GM21576 (cell line): Measurements from ENCODE around the gene GSTM3.
"Not testable (repeated sequence)": the region's sequence is repeated elsewhere in the genome, so short reads cannot be mapped to it uniquely, and the experiment has no call there.

Source experiments
- ATAC-seq: cut with Tn5 transposase; IDR thresholded peaks from one replicate; pipeline ENCODE4 v1.9.1; 2021; ENCODE audit warnings: mild to moderate bottlenecking, moderate library complexity; ENCODE audit not compliant: unreplicated experiment

Gene GSTM3

GRCh38 chr1:109776206-109776835, 35.5 kb upstream of the GSTM3 start:
- no peak for ATAC-seq

DNA sequence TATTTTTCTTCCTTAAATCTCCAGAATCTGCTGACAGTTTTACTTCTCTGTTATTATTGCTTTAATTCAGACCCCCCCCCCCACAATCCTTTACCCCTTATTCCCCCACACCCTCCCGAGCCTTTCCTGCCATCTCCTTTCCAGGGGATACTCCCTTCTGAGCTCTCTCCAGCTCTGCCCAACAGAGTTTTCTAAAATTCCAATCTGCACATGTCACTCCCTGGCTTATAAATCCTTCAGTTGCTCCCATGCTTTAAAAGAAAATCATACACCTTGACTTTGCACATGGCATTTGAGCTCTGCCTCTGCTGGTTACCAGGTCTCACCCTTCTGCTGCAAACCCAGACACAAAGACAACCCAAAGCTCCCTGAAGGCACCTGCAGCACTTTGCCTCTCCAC, 34.6 kb upstream of the GSTM3 start:
- ATAC-seq = no peak

DNA sequence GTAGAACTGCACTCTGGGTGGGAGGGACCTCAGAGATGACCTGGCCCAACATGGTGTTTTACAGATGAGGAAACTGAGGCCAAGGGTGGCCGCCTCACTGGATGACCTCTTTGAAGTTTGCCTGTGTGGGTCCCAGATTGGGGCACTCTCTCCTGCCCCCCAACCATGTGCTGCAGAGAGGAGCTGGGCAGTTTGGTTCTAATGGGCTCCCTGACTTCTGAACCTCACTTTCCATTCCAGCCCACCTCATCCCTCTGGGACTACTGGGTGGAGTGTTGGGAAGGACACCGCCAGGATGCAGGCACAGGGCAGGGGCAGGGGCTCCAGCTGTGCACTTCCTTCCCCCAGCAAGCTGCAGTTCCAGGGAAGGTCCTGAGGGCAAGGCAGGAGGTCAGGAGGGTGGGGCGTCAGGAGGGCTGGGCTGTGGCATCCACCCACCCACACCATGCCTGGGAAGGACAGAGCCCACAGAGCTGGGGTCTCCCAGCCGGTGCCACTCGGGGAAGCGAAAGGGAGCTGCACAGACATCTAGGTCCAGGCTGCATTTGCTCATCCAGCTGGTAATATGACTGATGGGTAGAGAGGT, 33.2 kb upstream of the GSTM3 start:
- no peak for ATAC-seq

DNA sequence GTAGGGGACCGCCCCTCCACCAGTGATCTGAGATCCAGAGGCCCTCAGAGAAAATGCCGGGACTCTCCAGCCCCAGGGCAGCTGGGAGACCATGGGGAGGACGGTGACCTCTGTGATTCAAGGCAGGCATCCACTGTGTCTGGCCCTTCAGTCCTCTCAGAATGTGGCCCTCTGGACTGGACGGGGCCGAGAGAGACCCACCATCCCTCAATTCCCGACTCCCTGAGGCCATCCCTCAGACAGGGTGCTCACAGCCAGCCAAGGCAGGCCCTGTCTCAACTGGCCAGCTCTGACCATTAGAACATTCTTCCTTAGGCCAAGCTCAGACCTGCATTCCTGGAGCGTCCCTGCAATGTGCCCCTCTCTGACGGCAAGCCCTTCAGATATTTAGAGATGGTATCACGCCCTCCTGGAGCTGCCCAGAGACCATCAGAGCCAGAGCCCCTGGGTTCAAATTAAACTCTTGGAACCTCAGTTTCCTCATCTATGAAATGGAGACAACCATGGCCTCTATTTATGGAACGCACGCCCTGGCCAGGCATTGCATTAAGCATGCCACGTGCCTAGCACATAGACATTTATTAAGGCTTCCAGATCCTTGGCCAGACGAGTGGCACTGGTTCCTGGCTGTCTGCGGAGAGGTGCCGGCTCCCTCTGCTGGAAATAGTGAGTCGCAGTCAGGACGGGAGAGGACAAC, 32.5 kb upstream of the GSTM3 start:
- ATAC-seq = peak; percentile 55

- ATAC-seq = no peak
These were observed 31.9 kb upstream of the GSTM3 start for GRCh38 chr1:109772658-109773202.

DNA sequence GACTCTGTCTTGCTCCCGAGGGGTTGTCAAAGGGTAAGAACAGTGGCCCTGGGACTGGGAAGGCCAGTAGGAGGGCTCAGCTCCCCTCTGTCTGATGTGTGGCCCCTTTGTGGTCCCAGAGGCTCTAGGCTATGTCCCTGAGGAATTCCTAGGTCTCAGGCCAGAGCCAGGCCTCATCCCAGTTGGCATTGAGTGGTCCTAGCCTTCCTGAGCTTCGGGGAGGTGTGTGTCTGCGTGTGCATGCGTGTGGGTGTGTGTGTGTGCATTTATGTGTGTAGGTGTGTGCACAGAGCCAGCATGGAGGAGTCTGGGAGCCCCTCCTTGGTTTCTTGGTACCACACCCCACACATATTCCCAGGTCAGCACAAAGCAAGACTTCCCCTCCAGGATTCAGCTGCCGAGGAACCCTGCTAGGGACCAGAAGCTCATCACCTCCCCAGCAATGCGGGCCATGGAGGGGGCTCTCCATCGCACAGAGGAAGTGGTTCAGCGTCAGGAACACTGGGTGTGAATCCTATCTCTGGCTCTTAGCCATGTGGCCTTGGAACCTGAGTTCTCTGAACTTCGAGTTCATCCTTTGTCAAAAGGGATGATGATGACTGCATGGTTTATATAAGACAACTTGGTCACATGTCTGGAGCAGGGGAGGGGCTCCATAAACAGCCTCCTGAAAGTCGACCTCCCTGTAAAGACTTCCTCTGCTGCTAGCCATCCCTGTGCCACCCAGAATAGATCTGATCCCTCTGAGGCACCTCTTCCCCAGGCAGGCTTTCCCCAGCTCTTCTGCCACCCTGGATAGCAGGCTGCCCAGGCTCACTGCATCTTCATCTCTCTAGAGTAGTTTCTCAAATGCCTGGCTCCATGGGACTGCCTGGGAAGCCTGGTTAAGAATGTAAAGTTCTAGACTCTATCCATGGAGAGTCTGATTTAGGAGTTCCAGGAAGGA, 31.1 kb upstream of the GSTM3 start:
- no peak for ATAC-seq

GRCh38 chr1:109770331-109771095, 29.7 kb upstream of the GSTM3 start:
- ATAC-seq = no peak

- no peak for ATAC-seq
These were observed 28.7 kb upstream of the GSTM3 start for GRCh38 chr1:109769330-109770078.

GRCh38 chr1:109768820-109769219, 28.0 kb upstream of the GSTM3 start:
- ATAC-seq = no peak

DNA sequence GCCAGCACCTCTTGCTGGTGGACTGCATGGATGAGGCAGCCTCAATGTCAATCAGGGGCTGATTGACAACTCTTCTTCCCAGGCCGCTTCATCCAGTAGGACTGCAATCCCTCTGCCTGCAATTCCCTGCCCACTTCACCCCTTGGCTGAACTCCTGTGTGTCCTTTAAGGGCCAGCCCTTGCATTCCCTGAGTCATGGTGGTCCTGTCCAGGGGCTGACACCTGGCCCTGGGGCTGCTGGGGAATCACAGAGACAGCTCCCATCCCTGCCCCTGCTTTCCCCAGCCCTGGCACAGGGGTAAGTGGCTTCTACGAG, 27.5 kb upstream of the GSTM3 start:
- no peak for ATAC-seq

DNA sequence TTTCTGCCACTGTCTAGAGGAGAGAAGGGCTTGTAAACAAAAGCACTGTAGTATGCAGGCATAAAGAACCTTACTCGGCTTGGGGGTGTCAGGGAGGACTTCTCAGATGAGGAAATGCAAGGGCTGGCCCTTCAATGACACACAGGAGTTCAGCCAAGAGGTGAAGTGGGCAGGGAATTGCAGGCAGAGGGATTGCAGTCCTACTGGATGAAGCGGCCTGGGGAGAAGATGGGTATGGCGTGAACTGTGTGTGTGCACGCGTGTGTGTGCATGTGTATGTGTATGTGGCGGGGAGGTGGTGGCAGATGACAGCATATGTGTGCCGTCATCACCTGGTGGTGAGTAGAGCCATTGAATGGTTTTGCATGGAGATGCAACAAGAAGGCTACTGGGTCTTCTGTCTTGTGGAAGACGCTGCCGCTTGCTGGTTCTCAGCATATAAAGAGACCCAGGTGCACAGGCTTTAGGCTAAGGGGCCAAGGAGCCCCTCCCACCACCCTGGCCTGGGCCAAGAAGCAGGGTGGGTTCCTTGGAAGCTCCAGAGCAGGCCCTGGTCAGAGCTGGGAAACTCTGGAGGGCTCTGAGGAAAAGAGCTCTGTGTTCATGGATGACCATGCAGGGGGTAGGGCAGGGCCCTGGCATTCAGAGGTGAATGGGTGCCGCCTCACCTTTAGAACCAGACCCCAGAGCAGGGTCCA, 26.9 kb upstream of the GSTM3 start:
- no peak for ATAC-seq

- ATAC-seq = not testable (repeated sequence)
These were observed 26.3 kb upstream of the GSTM3 start for GRCh38 chr1:109766991-109767636.

DNA sequence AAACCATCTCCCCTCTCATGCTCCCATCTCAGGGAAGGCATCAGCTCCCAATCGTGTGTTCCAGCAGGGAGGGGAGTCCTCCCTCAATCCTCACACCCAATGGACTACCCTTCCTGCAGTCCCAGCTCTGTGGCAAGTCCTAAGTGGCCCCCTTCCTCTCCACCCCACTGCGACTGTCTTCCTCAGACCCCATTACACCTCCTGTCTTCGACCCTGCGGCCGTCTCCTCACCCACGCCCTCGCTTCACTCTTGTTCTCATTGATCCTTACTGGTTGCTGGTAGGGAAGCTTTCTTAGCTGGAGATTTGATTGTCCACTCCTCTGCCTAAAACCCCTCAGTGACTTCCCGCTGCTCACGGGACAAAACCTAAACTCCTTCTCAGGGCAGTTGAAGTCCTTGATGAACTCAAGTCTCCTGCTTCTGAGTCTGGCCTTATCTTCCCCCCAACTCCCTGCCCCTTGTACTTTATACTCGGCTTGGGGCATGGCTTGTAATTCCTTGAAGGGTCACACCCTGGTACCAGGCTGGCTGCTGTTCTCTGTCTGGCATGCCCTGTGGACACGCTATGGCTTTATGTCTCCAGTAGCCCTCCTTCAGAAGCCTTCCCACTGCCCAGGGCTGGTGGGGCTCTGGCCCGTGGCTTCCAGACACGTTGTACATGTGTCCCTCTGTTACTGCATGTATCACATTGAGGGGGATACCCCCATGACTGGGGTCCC, 25.2 kb upstream of the GSTM3 start:
- no peak for ATAC-seq

DNA sequence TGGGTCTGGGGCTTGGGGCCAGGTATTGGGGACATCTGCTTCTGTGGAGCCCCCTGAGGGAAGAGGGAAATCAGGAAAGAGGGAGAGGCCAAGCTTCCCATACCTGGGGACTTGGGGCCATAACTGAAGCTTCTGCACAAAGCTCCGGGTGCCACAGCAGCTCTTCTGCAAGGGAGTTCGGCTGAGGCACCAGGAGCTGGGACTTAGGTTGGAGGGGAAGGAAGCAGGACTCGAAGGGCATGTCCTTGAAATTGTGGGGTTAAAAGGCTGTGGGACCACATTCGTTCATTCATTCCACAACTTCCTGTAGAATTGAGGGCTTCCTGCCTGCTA, 24.6 kb upstream of the GSTM3 start:
- no peak for ATAC-seq

- no peak for ATAC-seq
These were observed 24.0 kb upstream of the GSTM3 start for GRCh38 chr1:109764561-109765482.

DNA sequence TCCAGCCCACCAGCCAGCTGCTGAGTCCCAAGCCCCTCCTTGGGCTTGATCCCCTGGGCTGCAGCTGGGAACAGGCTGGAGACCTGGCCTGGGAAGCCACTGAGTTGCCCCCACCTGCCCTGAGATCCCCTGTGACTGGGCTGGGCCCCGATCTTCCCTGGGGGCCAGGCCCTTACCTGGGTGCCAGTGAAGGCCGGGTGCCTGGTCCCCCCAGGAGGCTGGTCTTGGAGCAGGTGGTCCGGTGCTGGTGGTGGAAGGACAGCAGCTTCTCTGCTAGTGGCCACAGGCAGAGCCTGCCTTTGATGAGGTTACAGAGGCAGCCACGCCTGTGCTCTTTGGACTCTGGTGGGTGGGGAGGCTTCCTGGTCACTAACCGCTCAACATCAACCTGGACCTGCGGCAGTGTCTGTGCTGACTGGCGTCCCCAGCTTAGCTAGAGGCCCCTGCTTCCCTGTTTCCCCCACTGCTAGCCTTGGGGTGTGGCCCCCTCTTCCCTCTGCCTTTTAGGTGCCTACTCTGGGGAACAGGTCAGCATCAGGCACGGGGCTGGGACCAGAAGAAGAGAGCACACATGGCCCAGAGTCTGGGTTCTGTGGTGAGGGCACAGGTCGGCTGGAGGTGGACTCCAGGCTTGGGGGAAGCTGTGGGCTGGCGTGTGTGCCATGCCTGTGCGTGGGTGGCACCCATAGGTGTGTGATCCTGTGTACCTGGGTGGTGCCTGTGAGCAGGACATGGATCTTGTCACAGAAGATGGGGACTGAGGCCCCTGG, 23.0 kb upstream of the GSTM3 start, which contains the start of gene EPS8L3:
EPS8L3 (minus strand) TSS at position 278 of the 770 bp plus-strand sequence. CDS start 2,174 bp downstream, outside the sequence.
- no peak for ATAC-seq
